Cardiac septum (tissue), 1 donor: ENCODE measurements around the gene NAT16. TPM values are rescaled to one million over a fixed set of nuclear protein-coding genes. Genes with fewer than 3 reads are reported as not detected.
"Not testable (repeated sequence)": the region's sequence is repeated elsewhere in the genome, so short reads cannot be mapped to it uniquely, and the experiment has no call there.

ENCODE experiments used
- DNase-seq: peaks from one replicate; pipeline ENCODE4 v3.0.0-alpha.2; 2020; ENCODE audit warnings: low spot score
- intact Hi-C: fragments of 100-400 bp; cut with DNase I; formaldehyde crosslinking; loops from one replicate; pipeline ENCODE4 v1.14.0; 2022
- total RNA-seq: library from RNA; stranded (reverse); fragmentation: NEBNext Ultra II Directional; extraction: Animal tissue kit (Norgen Biotek cat#: 25700); gene quantifications from one replicate; pipeline ENCODE4 v1.2.1, GENCODE V29; 2021
- donor health status: DM: no; HTN: no; CAD: no.

Gene NAT16
- total RNA-seq, 1 donor from 2014 or later: not detected

DNA sequence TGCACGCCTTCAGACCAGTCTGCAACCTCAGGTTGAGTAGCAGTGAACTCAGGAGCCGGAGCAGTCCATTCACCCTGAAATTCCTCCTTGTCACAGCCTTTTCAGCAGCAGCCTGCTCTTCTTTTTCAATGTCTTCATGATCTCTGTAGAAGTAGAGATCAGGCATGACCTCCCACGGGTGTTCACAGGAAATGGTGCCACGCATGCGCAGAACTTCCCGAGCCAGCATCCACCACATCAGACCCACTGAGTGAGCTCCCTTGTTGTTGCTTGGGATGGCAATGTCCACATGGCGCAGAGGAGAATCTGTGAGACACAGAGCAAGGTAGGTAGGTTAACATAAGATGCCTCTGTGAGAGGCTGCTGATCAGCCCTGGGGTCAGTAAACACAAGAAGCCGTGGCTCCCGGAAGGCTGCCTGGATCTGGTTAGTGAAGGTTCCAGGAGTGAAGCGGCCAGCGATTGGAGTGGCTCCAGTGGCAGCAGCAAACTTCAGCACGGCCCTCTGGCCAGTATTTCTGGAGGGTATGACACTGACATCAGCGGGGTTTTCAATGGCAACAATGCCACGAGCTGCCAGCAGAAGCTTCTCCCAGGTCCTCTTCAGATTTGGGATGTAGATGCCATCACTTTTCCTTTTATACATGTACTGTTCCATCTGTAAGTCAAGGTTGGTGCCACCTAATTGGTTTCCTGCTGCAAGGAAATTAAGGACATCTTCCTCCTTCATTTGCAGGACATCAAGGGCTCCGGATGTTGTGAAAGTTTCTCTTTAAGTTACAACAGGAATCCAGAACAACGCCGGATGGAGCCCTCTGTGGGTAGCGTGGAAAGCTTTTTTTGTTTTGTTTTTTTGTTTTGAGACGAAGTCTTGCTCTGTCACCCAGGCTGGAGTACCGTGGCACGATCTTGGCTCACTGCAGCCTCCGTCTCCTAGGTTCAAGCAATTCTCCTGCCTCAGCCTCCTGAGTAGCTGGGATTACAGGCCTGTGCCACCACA is 23.9 kb upstream of the NAT16 start:
- intact Hi-C loops, DNase-seq: not testable (repeated sequence)

DNA sequence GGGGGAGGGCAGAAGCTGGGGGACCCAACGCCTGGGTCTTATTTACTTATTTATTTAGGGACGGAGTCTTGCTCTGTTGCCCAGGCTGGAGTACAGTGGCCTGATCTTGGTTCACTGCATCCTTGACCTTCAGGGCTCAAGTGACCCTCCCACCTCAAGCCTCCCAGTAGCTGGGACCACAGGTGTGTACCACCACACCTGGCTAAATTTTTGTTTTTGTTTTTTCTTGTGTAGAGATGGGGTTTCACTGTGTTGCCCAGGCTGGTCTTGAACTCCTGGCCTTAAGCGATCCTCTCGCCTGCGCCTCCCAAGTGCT is 22.5 kb upstream of the NAT16 start:
- intact Hi-C loops: no loop called here
- no peak for DNase-seq

DNA sequence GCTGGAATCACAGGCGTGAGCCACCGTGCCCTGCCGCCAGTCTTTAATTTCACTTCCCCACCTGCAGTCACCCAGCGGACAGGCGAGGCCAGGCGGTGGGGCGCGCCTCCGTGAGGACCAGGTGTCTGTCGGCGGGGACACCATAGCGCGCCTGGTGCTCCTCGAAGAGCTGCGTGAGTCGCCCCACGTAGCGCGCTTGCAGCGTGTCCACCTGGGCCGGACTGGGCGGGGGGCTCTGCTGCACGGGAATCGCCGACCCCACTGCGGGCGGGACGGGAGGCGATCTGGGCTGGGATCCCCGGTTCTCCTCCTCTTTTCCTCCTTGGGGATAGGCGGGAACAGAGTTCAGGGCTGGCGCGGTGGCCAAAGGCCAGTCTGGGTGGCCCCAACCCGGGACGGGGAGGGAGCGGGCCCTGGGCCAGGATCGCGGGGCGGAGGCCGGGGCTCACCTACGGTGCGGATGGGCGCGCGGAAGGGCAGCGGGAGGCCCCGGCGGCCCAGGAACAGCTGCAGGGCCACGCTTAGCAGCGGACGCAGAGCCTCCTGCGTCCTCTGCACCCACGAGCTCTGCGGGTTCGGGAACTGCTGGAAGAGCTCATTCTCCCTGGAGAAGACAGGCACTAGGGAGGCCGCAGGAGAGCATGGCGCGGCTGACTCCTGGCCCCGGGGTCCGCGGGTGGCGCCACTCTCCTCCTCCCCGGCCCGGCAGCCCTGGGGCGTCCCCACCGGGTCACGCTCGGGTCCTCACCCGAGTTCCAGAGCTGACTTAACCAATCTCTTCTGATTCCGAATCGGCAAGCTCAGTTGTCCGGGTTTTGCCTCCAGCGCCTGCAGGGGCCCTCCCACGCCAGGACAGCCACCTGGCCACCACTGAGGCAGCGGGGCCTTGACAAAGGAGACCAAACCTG is 21.9 kb upstream of the NAT16 start:
- DNase-seq: no peak
- intact Hi-C loops: no loop called here

DNA sequence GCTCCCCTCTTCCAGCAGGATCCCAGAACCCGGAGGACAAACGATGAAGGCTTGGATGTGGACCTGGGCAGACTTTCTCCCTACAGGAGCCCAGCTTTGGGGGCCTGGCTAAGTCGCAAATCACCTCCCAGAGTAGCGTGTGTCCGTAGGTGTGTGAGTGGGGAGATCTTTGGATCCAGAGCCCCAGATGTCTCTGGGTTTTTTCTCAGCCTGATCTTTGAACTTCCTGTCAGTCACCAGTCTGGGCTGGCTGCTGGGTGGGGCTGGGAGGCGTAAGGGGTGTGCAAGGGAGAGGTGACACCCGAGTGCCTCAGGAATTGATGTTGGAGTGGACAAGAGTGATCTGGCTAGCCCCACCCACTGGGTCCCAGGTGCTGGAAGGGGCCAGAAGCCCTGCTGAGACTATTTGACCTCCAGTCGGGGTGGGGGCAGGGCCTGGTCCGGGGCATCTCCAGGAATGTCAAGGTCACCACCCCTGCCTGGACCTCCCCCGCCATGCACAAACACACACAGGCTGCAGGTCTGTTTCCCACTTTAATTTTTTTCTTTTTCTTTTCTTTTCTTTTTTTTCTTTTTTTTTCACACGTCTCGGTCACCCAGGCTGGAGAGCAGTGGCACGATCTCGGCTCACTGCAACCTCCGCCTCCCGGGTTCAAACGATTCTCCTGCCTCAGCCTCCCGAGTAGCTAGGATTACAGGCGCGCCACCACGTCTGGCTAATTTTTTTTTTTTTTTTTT is 20.9 kb upstream of the NAT16 start, which contains the start of gene MOGAT3:
MOGAT3 (minus strand) TSS at position 175 of the 738 bp plus-strand sequence. CDS start 182 bp downstream, outside the sequence.
- intact Hi-C loops: no loop called here
- no peak for DNase-seq

DNA sequence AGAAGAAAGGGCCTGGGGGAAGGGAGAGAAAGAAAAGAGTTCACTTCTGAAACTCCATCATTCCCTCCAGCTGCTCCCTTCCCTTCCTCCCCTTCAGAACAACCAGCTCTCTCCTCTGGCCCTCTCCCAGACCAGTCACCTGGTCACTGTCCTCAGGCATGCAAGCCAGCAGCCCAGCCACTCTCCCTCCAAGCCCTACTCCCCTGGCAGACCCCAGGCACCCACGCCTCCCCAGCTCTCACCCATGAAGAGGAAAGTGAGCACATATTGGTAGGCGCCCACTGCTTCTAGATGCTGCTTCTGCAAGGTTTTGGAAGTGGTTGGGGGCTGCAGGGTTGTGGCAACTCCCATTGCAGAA is 20.4 kb upstream of the NAT16 start:
- DNase-seq: no peak
- intact Hi-C loops: no loop called here

DNA sequence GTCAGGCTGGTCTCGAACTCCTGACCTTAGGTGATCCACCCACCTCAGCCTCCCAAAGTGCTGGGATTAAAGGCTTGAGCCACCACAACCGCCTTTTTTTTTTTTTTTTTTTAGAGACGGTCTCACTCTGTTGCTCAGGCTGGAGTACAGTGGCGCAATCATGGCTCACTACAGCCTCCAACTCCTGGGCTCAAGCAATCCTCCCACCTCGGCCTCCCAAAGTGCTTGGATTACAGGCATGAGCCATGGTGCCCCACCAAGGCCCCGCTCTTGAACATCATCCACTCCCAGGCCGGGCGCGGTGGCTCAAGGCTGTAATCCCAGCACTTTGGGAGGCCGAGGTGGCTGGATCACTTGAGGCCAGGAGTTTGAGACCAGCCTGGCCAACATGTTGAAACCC is 19.4 kb upstream of the NAT16 start:
- intact Hi-C loops, DNase-seq: not testable (repeated sequence)

DNA sequence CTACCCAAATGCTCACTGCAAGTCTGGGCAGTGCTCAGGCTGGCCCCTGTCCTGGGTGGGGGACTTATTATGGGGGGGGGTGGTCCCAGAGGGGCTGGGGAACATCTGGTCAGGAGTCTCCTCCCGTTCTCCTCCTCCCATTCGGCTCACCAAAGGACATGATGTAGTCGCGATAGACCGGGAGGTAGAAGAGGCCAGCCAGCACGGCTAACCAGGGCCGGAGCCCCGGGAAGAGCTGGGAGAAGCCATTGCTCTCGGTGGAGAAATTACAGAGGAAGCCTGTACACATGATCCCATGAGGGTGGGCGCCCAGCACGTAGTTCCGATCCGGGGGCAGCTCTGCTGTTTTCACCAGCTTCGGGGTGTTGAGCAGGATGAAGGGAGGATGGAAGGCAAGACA is 18.4 kb upstream of the NAT16 start:
- intact Hi-C loops: no loop called here
- DNase-seq: no peak

DNA sequence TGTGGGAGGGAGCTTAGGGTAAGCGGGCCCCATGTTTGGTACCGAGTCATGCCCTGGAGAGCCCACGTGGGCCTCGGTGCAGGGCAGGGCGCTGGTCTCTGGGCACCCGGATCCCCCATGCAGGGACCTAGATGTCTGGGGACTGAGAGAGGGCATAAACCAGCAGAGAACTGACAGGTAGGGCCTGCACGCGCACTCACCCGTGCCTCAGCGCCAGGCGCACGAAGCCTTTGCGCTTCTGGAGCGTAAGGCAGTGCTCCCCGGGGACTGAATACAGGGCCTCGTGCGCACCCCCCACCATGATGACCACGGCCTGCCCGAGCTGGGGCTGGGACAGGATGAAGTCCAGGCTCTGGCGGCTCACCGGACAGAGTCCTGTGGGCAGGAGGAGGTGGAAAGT is 17.9 kb upstream of the NAT16 start:
- DNase-seq: no peak
- intact Hi-C loops: no loop called here

DNA sequence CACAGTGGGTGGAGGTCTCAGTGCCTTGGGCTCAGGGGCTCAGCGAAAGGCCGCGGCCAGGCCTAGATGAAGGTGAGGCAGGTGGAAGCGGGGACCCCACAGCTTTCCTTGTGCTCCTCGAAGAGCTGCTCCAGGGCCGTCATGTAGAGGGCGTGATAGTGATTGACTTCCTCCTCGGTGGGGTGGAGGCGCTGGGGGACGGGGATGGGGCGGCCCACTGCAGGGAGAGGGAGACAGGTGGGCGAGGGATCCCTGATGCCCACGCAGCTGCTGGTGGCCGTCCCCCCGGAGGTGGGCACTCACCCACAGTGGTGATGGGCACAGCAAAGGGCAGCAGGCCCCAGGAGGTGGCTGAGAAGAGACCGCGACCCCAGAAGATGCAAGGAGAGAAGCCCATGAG is 15.8 kb upstream of the NAT16 start:
- DNase-seq: no peak
- intact Hi-C loops: no loop called here

DNA sequence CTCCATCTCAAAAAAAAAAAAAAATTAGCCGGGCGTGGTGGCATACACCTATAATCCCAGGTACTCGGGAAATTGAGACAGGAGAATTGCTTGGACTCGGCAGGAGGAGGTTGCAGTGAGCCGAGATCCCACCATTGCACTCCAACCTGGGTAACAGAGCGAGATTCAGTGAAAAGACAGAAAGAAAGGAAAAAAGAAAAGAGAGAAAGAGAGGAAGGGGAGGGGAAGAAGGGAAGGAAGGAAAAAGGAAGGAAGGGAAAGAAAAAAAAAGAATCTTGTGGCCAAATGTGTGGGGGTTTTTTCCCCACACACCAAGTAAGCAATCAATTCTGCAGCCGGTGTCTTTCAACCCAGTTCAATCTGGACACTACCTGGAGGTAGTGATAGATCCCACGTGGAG is 9.0 kb upstream of the NAT16 start:
- DNase-seq: no peak
- intact Hi-C loops: no loop called here

DNA sequence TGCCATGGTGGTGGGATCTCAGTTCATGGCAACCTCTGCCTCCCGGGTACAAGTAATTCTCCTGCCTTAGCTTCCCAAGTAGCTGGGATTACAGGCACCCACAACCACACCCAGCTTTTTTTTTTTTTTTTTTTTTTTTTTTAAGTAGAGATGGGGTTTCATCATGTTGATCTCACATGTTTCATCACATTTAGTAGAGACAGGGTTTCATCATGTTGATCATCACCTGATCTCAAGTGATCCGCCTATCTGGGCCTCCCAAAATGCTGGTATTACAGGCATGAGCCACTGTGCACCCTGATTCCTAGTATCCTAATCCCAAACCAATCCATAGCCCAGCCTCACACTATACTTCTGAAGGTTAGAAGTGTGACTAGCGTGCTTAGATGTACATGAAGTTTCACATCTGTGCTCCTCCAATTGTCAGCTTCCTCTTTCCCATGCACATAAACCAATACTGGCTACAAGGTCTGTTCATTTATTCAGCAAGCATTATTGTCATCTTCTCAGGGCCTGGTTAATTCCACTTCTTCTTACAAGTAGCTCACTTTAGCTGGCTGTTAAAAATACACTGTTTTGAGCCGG is 6.8 kb upstream of the NAT16 start:
- DNase-seq: no peak
- intact Hi-C loops: no loop called here

DNA sequence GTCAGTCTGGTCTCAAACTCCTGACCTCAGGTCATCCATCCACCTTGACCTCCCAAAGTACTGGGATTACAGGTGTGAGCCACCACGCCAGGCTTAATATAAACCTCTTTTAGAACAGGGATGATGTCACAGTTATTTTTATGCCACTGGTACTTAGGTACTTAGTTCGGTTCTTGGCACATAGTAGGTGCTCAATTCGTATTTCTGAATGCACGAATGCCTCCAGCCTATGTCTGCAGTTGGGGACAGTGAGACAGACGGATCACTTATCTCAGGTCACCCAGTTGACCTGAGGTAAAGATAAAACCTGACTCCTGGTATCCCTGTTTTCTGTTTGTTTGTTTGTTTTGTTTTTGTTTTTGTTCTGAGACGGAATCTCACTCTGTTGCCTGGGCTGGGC is 6.1 kb upstream of the NAT16 start:
- intact Hi-C loops: no loop called here
- DNase-seq: no peak

DNA sequence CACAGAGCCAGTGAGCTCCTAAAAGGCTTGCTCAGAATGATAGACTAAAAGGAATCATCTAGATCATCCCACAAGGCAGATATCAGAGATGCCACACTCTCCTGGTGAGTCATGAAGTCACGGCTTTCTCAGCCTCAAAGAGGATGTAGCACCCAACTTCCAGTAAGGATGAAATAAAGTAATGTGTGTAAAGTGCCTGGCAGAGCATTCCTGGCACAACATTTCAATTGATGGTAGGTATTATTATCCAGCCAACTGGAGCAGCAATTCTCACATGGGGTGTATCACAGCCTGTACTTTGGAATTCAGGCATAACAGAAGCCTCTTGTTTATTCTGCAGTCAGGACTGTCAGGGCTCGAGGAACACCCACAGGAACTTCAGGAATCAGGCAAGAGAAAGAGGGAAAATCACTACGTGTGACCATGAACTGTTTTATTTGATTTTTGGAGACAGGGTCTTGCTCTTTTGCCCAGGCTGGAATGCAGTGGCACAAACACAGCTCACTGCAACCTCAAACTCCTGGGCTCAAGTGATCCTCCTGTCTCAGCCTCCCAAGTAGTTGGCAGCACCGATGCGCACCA is 5.3 kb upstream of the NAT16 start:
- DNase-seq: no peak
- intact Hi-C loops: no loop called here

DNA sequence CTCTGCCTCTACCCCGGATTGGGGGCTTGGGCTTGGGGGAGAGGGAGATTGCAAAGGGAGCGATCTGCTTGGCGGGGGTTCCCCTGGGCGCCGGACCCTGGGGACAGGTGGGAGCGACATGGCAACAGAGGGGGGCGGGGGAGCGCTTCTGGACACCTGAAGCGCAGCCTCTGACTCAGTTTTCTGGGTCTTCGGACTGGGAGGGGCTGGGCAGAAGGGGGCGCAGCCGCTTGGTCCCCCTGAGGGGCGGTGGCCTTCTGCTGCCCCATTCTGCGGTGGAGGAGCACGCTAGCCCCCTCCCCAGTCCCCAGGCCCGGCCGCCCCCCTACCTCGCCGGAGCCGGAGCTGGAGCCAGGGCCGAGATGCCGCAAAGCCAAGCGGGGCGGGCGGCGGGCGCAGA is 380 bp downstream of the NAT16 start:
- no peak for DNase-seq
- intact Hi-C loops: no loop called here

DNA sequence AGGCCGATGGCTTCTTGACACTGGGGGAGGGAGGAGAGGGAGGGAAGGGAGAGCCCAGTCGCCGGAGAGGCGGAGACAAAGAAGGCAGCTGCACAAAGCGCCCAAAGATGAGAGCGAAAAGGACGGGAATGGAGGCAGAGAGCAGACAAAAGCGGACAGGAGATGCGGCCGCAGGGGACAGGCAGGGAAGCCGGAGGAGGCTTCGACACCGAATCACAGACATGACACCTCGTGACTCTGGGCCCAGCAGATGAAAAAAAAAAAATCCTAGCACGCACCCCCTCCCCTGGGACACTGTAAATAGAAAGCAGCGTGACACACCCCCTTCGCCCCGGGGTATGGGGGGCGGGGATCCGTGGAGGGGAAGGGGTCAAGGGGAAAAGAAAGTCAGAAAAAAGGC is 976 bp downstream of the NAT16 start:
- intact Hi-C loops: no loop called here
- no peak for DNase-seq

DNA sequence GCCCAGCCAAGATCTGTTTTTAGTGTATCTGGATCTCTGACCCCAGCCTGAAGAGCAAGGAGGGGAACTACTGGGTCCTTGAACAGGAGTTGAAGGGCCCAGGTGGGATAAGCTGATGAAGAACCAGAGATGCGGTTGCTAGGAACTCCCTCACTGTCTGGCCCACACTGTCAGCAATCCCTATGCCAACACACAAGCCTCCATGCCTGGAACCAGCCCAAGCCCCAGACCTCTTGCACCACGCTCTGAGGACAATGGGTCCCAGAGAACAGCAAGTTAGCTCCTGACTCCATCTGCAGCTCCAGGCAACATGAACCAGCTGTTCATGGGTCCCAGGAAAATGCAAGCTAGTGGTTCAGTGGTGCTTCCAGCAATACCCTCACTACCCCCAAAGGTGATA is 2.4 kb downstream of the NAT16 start:
- no peak for DNase-seq
- intact Hi-C loops: no loop called here

DNA sequence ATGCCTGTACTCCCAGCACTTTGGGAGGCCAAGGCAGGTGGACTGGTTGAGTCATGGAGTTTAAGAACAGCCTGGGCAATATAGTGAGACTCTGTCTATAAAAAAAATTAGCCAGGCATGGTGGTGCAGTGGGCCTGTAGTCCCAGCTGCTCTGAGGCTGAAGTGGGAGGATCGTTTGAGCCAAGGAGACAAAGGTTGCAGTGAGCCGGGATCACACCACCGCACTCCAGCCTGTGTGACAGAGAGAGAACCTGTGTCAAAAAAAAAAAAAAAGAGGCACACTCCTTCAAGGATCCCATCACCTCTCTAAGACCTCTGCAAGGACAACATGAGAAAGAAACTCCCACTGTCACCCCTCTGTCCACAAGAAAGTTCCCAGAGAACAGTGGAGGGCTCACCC is 4.4 kb downstream of the NAT16 start:
- intact Hi-C loops: no loop called here
- DNase-seq: no peak

DNA sequence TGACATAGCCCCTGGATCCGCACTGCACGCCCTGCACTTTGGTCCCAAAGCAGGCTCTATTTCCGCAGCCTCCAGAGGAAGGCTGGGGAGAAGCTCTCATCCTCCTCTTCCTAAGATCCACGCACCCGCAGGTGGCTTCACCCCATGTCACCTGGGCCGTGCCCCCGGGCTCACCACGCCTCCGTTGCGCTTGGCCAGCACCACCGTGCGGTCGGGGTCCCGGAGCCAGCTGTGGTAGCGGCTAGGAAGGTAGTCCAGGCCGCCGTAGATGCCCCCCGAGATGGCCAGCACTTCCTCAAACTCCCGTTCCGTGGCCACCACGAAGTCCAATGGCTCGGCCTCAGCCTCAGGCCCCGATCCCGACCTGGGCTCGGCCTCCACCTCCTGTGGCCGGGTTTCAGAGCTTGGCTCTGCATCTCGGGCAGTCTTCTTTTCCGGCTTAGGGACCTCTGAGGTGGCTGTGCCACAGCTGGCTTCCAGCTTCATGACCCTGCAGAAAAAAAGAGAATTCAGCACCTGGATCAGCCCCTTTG is 5.7 kb downstream of the NAT16 start:
- intact Hi-C loops: no loop called here
- DNase-seq: no peak

DNA sequence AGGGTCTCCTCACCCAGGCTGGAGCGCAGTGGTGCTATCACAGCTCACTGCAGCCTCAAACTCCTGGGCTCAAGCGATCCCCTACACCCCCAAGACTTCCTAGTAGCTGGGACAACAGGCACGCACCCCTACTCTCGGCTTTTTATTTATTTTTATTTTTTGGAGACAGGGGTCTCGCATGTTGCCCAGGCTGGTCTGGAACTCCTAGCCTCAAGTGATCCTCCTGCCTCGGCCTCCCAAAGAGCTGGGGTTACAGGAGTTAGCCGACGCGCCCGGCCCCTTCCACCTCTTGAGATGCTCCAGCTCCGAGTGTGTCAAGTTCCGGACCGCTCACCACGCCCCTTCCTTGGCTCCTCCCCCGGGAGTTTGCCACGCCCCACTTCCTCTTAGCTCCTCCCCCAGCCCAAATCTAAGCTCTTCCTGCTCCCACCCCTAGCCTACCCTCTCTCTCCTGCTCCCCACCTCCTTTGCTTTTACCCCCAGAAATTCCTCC is 6.3 kb downstream of the NAT16 start:
- intact Hi-C loops: no loop called here
- no peak for DNase-seq
